K562 (cell line): ENCODE results near the gene LACC1. TPM values are rescaled to one million over a fixed set of nuclear protein-coding genes. Genes with fewer than 3 reads are reported as not detected.
A peak's percentile ranks its signal among the peaks of the same experiment; 100 is the strongest.

Source experiments
- BACH1 ChIP-seq: fragments of 200-800 bp; sonication (Bioruptor generic); IDR thresholded peaks from 2 replicates; pipeline ENCODE4 v1.6.1; 2016; ENCODE audit warnings: missing genetic modification characterization, missing compliant biosample characterization
- CTBP1 ChIP-seq: fragments of 450-650 bp; IDR thresholded peaks from 2 replicates; pipeline ENCODE4 v1.6.1; 2016; ENCODE audit warnings: borderline replicate concordance
- FOXK2 ChIP-seq, 2 experiments: fragments of 450-650 bp; IDR thresholded peaks in 1 of 2; conservative IDR thresholded peaks in 1 of 2; 2 replicates each; pipeline ENCODE4 v1.6.1; 2016; ENCODE audit warnings: low read depth in 2 of 2, mild to moderate bottlenecking in 1 of 2
- HMGN3 ChIP-seq: IDR thresholded peaks from 2 replicates; pipeline ENCODE4 v1.6.1; 2011; ENCODE audit warnings: borderline replicate concordance, low read depth, mild to moderate bottlenecking, mixed read lengths, low read length; ENCODE audit not compliant: insufficient read length; ENCODE audit errors: extremely low read depth
- L3MBTL2 ChIP-seq: fragments of 450-650 bp; IDR thresholded peaks from 2 replicates; pipeline ENCODE4 v1.6.1; 2016; ENCODE audit warnings: mild to moderate bottlenecking, moderate library complexity
- MCM3 ChIP-seq: fragments of 450-650 bp; IDR thresholded peaks from 2 replicates; pipeline ENCODE4 v1.6.1; 2016
- TAF9B ChIP-seq: fragments of 450-650 bp; IDR thresholded peaks from 2 replicates; pipeline ENCODE4 v1.6.1; 2018; ENCODE audit warnings: mild to moderate bottlenecking; ENCODE audit not compliant: partially characterized antibody
- polyA plus RNA-seq, 8 experiments: library from polyadenylated mRNA; depleted of rRNA in 4 of 8; stranded (reverse) in 5 of 8; unstranded in 3 of 8; fragments of >200 nt; fragmentation: Nextera tagmentation in 2 of 8; fragmentation: Illumina TruSeq in 1 of 8; extraction: Ambion mirVana in 2 of 8; extraction: Trizol in 1 of 8; gene quantifications; 2 replicates each; pipeline versions ENCODE4 v1.2.1 to v1.2.3, GENCODE V29; 2011 to 2014; ENCODE audit warnings: inconsistent platforms in 1 of 8, missing spikeins in 1 of 8
- total RNA-seq, 7 experiments: library from RNA; depleted of rRNA in 6 of 7; stranded (reverse); fragments of >200 nt in 6 of 7; fragmentation: Illumina TruSeq in 2 of 7; extraction: Trizol in 2 of 7; gene quantifications; 2 replicates each; pipeline versions ENCODE4 v1.2.1 to v1.2.3, GENCODE V29; 2011 to 2021; ENCODE audit warnings: low replicate concordance in 1 of 7
- TF ChIP-seq, protein P1 (sequence below), 2 experiments: fragments of 450-650 bp; IDR thresholded peaks; 2 replicates each; pipeline ENCODE4 v1.6.1; 2016; ENCODE audit warnings: mild to moderate bottlenecking in 2 of 2, borderline replicate concordance in 1 of 2, low read depth in 1 of 2, moderate library complexity in 1 of 2

The LACC1 gene
- total and polyA plus RNA-seq, 9 of the 15 experiments (the other 6 are each of a cell fraction or from before 2014, with no cell fraction given), result 0.24 TPM; not detected in 8

GRCh38 chr13:43838909-43839308 lies 40.8 kb upstream of the LACC1 start (continued):
- TF ChIP-seq, protein P1, sequence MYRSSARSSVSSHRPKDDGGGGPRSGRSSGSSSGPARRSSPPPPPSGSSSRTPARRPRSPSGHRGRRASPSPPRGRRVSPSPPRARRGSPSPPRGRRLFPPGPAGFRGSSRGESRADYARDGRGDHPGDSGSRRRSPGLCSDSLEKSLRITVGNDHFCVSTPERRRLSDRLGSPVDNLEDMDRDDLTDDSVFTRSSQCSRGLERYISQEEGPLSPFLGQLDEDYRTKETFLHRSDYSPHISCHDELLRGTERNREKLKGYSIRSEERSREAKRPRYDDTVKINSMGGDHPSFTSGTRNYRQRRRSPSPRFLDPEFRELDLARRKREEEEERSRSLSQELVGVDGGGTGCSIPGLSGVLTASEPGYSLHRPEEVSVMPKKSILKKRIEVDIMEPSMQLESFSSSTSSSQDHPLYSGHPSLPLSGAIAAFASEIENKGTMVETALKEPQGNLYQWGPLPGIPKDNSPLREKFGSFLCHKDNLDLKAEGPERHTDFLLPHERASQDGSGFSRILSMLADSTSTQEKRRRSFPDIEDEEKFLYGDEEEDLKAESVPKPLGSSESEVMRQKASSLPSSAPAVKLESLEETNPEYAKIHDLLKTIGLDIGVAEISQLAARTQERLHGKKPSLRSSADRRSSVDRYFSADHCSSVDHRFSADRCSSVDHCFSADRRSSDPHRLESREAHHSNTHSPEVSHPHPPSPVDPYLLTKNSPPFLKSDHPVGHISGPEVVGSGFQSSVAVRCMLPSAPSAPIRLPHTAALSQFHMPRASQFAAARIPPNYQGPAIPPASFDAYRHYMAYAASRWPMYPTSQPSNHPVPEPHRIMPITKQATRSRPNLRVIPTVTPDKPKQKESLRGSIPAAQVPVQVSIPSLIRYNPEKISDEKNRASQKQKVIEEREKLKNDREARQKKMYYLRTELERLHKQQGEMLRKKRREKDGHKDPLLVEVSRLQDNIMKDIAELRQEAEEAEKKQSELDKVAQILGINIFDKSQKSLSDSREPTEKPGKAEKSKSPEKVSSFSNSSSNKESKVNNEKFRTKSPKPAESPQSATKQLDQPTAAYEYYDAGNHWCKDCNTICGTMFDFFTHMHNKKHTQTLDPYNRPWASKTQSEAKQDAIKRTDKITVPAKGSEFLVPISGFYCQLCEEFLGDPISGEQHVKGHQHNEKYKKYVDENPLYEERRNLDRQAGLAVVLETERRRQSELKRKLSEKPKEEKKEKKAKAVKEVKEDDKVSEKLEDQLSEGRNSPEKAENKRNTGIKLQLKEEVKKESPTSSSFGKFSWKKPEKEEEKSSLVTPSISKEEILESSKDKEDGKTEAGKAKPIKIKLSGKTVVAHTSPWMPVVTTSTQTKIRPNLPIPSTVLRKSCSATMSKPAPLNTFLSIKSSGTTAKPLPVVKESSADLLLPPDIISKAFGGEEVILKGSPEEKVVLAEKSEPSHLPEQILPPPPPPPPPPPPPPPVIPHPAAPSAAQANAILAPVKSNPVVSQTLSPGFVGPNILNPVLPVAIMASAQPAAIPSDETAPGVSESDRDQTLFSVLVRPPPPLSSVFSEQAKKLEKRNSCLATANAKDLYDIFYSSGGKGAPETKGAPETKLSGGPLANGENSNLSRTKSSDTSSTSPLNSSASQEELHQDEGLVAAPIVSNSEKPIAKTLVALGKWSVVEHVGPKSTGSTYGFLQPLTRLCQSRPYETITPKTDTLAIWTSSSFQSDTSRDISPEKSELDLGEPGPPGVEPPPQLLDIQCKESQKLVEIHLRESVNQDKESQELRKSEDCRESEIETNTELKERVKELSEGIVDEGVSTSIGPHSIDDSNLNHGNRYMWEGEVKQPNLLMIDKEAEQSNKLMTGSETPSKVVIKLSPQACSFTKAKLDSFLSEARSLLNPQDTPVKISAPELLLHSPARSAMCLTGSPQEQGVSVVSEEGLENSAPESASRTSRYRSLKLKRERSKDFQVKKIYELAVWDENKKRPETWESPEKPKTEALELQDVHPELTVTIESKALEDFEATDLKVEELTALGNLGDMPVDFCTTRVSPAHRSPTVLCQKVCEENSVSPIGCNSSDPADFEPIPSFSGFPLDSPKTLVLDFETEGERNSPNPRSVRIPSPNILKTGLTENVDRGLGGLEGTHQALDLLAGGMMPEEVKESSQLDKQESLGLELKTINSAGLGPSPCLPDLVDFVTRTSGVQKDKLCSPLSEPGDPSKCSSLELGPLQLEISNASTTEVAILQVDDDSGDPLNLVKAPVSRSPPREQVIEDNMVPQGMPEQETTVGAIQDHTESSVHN (IDR thresholded peaks at IDR 0.05; ENCODE audit: borderline replicate concordance in 1 of 2, low read depth in 1 of 2), result no peak
- TF ChIP-seq BACH1 (tag) (no peak), MCM3 (no peak), TAF9B (no peak), CTBP1 (peak; percentile 33; the same call in 1 of the 2 replicates), FOXK2 (conservative IDR thresholded peaks at IDR 0.05 in 1 of 2, IDR thresholded peaks at IDR 0.05 in 1 of 2; ENCODE audit: low read depth in 2 of 2) (no peak), L3MBTL2 (no peak), HMGN3 (no peak)
- TF ChIP-seq, all 486 proteins: peak for 6
